NOMO-1 treated with DMSO at 0.1 percent for 48 hours (cell line): ENCODE data around the gene NAV2.

ENCODE experiments used
- DNase-seq: peaks from one replicate; lab custom pipeline; 2025; ENCODE audit not compliant: unreplicated experiment; lab: John Stamatoyannopoulos, UW

NAV2 gene

DNA sequence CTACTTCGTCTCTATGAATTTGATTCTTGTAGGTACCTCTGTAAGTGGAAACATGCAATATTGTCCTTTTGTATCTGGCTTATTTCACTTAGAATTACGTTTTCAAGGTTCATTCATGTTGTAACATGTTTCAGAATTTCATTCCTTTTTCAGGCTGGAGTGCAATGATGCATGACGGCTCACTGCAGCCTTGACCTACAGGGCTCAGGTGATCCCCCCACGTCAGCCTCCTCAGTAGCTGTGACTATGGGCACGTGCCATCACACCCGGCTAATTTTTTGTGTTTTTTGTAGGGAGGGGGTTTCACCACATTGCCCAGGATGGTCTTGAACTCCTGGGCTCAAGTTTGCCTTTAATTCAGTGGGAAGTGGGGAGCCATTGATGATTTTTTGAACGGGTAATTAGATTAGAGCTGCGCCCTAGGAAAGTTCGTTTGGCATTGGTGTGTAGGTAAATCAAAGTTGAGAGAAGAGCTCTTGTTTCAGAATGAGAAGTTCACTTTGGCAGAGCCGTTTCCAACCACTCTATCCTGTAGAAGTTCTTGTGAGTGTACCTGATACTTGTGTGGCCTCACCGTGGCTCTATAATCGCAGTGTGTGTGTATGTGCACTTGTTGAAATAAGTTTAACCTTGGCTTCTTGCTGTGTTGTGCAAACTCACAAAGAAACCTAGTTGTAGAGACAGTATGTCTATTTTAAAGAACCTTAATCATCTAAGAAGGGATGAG, 115.9 kb downstream of the NAV2 start:
- no peak for DNase-seq

DNA sequence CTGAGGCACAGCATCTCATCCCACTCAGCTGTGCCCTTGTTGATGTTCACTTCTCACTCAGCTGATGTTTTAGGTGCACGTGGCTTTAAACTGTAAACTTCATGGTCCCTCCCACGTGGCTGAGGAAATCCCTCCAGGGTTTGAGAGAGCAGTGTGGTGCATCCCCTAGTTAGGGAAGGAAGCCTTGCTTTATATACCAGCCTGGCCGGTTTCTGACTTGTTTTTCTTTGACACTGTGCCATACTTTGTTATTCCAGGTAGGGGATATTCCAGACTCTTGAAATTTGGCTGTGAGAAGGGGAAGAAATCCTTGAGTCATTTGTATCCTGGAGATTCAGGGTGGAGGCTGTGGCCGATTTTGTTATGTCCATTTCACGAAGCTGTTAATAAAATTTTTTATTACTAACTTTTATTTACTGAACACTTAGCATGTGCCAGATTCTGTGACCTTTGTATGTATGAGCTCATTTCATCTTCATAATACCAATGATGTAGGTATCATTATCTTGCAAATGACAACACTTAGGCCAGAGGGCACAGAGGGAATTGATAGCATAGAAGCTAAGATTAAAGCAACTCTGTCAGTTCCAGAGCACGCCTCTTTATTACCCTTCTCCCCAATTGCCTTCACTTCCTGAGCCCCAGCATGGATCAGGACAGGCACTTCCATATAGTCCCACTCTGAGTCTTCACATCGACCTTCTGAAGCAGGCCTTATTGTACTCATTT, 116.6 kb downstream of the NAV2 start:
- DNase-seq: no peak

DNA sequence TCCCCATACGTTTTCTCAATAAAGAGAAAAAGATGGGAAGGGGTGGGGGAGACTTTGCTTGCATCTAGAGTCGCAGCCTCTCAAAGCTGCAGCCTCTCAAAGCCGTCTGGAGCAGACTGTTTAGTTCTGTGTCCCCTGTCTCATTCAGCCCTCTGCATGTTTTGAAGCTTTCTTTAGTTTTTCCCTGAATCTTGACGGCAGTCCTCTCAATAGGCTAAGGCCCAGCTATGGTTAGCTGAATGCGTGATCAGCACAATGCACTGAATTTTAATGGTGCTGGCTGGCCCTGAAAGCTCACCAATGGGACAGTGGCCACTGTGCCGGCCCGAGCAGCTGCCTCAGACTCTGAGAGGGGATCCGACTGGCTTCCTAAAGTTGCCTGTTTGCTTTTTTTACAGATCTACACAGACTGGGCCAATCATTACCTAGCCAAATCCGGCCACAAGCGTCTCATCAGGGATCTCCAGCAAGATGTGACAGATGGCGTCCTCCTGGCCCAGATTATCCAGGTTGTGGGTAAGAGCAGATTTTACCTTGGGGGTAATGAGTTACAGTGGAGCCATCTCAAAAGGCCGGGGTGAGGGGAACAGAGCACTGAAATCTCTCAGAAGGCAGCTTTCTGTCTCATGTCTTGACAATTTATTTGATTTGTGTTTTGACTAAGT, 119.6 kb downstream of the NAV2 start:
- no peak for DNase-seq

DNA sequence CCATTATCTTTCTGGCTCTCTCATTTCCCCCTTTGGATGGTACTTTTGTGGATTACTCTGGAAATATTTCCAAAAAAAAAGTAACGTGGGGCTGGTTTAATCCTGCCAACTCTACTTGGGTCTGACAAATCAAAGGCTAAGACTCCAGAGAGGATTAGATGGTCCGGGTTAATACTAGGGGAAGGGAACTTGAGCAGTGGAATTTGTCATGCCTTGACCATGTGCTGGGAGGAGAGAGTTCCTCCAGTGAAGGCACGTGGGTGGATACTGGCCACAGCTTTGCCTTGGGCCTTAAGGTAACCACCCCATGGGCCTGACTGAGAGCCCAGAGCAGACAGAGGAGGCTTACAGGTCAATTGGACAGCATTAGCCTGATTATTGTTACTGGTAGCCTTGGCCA, 120.3 kb downstream of the NAV2 start:
- no peak for DNase-seq

DNA sequence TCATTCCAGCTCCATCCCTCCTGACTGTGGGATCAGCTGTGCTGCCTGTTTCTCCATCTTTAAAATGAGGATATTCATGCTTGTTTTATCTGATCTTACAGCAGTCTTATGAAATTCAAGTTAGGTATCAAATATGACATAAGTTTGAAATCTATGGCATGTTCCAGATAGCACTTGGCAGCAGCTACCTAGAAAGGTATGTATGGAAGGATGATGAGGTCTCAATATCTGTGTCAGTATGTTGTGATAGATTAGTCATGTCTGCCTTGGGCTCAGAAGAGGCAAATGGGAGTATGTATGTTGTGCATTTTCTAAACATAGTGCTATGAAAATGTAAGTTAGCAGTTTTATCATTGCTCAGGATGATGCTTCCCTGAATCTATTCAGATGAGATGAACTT, 122.1 kb downstream of the NAV2 start:
- no peak for DNase-seq

DNA sequence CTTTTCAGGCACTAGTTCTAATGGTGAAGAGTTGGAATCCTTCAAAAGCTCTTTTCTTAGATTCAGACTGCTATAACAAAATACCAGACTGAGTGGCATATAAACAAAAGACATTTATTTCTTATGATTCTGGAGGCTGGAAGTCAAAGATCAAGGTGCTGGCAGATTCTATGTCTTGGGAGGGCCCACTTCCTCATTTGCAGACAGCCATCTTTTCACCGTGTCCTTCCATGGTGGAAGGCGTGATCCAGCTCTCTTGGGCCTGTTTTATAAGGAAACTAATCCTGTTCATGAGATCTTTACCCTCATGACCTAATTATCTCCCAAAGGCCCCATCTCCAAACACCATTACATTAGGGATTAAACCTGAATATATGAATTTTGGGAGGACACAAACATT, 124.0 kb downstream of the NAV2 start:
- no peak for DNase-seq

DNA sequence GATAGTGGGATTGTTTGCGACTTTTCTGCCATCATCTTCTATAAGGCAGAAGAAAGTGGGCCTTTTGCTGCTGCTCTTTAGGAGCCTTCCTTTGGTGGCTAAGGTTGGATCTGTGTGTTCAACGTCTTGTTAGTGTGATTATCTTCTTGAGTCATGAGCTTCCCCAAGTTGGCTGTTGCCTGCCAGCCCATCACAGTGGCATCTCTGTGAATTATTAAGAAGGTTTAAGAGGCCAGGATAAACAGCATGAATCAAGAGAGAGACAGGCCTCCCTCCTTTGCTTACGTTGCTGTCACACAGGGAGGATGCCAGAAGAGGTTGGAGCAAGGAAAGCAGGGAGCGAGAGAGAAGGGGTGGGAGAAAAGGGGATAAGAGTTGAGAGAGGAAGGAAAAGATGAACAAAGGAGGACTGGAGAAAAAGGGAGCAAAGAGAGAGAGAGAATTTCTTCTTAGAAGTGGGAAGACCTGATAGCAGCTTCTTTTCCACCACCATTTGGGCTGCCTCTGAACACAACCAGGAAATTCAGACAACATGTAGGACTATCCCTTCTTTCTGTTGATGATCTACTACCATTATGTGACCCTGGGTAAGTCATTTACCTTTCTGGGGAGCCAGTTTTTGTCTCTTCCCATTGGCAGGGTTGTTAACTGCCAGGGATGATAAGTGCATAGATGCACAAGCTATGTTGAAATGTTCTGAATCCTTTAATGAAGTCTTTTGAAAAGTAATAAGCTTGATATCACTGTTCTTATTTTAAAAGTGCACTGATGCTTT, 126.5 kb downstream of the NAV2 start:
- no peak for DNase-seq

DNA sequence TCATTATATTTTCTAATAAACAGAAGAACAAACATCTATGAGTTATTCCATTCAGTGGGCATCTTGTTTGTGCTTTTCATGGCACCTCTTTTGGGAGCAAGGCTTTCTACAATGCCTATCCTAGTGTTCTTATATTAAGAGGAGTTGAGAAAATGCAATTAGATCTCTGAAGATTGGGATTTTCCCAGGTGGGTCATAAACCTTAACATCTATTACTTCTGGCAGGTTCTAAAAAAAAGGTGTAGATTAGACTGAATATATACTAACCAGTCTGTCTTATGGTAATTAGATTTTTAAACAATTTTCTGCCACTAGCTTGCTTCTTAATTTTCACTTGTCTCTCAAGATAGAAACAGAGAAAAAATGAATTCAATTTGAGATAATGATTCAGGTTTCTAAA, 128.3 kb downstream of the NAV2 start:
- no peak for DNase-seq

DNA sequence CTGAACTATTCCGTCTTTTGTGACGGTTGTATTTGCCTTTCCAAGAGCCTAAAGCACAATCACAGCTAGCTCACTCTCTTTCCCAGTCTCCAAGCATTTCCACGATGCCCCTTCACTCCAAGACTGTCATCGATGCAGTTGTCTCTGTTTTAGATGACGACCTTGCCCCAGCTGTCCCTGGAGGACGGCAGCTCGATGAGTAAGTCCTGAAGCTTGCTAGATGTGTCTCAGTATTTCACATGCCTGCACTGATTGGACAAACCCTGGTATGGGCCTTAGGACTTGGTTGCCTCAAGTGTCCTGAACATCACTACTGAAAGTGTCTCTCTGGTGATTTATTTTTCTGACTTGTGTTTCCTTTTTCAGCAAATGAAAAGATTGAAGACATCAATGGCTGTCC, 129.9 kb downstream of the NAV2 start:
- DNase-seq: no peak

DNA sequence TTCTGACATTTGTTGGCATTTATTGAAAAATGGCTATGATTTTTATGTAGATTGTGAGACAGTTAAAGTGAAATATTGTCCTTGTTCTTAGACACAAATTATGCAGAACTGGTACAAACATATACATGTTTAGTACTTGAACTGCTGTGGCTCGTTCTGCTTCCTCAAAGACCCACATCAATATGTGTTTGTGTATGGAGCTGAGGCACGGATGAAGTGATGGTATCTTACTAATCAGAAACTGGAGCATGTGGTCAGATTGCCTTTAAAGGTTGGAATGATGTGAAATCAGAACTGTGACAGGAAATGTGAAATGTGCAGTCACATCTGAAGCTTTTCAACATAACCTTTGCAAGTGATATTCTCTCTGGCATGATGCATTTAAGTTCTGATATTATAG, 130.4 kb downstream of the NAV2 start:
- DNase-seq: no peak

DNA sequence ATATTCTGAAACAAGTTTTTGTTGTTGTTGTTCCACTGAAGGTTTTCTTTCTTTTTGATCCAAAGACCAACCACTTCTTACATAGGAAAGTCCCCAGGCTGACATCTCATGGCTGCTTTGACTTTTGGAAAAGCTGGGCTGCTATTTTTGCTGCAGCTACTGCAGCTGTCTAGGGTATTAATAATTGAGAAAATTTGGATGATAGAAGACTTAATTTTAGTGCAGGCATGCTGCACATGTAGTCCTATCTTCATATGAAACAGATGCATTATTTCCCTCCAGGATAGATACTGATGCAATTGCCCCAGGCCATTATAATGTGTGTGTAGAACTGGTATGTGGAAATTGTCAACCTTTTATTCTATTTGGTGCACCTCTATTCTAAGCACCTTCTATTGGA, 131.4 kb downstream of the NAV2 start:
- no peak for DNase-seq

DNA sequence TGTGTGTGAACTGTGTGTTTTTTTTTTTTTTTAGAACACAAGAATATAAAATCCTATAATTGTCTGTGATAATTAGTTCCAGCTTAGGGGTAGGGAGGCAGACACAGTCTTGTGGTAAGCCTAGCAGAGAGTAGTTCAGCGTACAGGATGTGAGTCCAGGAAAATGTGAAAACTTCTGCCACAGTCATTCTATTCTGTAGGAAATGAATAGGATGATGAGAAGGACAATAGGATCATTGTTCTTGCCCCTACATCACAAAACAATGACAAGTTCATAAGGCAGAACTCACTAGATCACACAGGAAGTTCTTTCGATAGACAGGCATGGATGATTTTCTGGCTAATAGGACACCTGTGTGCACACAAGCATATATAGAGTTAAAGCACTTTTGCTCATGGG, 132.2 kb downstream of the NAV2 start:
- no peak for DNase-seq

DNA sequence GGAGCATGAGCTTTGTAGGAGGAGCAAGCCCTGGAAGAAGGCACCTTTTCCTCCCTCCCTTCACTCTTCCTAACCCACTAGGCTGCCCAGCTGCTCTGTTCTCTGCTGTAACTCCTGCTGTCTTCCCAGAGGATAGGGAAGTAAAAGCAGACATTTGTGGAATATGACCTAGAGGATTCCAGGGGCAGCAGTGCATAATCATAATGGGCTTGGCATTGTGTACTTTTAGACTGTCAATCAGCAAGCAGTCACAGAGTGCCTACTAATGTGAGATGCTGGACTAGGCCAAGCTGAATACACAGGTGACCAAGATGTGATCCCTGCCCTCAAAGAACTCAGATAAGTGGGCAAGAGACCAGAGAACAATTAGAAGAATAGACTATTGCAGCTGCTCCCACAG, 133.0 kb downstream of the NAV2 start:
- no peak for DNase-seq

DNA sequence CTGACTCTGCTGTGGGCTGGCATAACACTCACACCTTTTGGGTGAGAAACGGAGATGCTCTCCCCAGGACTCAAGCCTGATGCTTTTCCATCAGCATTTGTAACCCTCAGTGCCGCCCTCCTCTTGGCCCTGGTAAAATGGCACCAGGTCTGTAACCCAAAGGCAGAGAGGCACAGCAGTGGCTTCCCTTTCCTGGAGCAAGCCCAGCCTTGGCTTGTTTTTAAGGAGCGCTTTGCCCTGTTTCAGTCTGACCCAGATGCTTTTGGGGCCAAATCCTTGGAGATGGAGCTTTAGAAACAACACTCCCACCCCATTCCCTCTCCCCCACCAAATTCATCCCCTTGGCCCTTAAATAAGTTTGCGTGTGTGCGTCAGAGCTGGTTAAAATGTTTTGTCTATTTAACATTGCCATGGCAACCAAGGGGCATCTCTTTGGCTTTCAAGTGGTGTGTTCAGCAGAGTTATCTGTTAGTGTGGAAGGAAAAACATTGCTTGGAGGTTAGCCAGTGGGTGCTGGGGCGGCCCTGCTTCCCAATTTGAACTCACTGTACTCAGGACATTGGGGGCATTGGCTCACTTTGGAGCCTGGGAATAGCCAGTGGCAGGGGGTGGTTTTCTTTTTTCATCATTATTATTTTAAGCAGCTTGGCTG, 134.1 kb downstream of the NAV2 start:
- no peak for DNase-seq

DNA sequence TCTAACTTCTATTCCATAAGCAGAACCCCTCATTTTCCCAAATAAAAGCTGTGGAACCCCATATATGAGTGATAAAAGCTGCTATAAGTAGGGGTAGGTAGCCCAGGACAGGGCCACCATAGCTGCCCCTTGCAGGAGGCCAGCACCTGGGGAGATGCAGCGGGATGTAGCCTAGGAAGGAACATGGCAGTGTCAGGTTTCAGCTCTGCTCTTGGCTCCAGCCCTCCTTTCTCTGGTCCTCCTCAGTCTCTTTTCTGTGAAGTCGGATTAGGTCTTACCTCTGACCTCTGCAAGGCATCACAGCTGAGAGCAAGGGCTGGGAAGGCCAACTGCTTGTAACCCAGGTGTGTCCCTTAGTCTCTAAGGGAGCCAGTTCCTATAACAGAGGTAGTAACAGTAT, 135.6 kb downstream of the NAV2 start:
- DNase-seq: no peak

DNA sequence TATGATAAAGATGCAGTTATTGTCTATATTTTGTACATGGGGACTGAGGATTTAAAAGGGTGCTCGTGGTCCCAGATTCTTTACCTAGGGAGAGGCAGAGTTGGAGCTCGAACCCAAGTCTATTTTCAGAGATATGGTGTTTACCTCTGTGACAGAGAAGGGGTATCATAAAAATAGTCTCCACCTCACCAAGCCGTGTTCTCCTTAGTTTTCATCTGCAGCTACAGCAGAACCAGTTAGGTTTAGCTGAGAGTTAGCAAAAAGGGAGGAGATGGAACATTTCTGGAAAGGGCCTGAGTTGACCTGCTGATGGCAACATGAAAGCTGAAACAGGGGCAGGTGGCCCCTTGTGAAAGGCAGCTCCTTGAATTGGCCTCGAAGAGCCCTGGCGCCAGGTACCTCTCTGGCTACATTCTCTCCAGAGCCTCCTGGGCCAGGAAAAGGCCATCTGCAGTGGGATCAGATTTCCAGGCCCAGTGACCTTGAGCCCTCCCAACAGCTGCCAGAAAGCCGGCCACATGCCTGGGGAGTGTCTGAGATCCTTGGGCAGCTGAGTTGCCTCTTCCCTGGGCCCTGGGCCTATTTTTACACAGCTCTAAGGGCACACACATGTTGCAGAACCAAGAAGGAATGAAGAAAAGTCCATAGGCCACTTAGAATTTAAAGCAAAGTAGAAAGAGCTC, 136.6 kb downstream of the NAV2 start:
- no peak for DNase-seq

DNA sequence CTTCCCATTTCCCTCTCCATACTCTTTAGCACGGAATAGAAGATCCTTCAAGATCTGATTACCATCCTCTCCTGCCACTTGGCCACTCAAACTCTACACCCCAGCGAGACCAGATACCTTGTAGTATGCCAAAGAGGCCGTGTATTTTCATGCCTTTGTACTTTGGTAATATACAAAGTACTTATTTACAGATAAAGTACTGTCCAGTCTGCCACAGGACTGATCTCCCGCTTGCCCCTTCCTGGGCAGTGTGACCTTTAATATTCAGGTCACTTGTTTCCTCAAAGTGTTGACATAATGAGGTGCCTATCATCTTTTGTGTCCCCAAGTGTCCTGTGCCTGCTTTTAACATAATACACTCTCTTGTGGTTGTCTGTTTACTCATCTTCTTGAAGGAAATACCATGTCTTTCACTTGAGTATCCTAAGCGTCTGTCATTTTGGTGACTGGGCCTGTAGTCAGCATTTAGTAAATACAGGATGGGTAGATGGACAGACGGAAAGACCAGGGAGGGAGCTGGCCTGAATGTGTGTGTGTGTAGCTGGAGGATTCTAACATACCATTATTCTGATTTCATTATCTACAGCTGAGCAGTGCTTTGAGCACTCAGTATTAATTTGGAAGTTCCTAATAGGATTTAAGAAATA, 137.4 kb downstream of the NAV2 start:
- DNase-seq: no peak

DNA sequence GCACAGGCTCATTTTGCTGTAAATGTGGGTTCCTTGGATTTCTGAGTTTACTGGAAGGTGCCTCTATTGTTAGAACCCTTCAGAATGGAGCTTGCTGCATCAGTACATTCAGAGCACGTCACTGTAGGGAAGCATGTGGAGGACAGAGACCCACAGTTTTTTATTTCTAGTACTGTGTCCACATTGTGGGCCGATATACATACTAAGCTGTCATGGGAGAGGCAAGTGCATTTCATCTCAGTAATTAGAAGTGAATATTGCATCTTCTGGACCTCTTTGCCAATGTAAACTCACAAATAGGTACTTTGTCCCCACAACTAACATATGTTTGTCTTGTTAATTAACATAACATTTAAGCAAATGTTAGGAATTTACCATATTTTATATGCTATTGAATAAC, 139.7 kb downstream of the NAV2 start:
- DNase-seq: no peak

DNA sequence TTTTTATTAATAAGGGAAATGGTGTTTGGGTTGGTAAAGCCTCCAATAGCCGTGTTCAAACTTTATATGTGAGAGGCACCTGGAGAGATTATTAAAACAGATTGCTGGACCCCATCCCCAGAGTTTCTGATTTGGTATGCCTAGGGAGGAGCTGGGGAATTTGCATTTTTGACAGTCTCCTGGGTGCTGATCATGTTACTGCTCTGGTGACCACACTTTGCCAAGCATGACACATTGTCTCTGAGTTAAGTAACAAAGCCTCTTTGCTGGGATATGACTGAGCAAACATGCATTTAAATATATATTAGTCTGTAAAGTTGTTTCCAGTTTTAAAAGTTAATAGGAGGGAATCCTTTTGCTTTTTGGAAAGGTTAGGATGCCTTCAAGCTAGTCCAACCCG, 140.4 kb downstream of the NAV2 start:
- no peak for DNase-seq

DNA sequence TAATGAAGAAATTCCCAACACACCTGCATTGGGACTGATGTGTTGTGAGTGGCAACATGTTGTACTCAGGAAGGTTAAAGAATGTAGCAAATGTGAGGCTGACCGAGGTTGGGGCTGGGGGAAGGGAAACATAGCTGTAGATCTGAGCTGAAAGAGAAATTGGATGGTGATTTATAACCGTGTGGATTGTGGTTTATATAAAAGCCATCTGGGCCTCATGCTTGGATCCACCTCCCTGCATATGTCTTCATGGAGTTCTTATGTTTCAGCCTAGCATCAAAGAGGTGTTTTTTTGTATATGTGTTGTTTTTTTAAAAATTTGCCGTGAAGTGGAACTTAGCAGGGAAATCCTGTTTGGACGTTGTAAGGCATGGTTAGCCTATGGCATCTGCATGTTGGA, 141.3 kb downstream of the NAV2 start:
- DNase-seq: no peak
